ENCODE data around the gene SAXO1.
"Not testable (repeated sequence)": the region's sequence is repeated elsewhere in the genome, so short reads cannot be mapped to it uniquely, and the experiment has no call there.

- not testable (repeated sequence) for TF ChIP-seq POLR2AphosphoS5 (IDR thresholded peaks at IDR 0.05; ENCODE audit: borderline replicate concordance, low read depth, low read length); EZH2 (IDR thresholded peaks at IDR 0.05); FOXP2 (optimal IDR thresholded peaks at IDR 0.05; ENCODE audit: control extremely low read depth, extremely low read length, insufficient read depth)
Measured at GRCh38 chr9:18991197-18991596, 41.8 kb downstream of the SAXO1 start.
